Hepatocyte (in vitro differentiated cells): ENCODE measurements around the gene POLR3GL.

Experiments used
- EZH2 ChIP-seq: fragments of 200-600 bp; sonication (generic); IDR thresholded peaks from 2 replicates; pipeline ENCODE4 v1.6.1; 2016; ENCODE audit warnings: antibody characterized with exemption, mild to moderate bottlenecking, borderline replicate concordance
- EZH2phosphoT487 ChIP-seq: fragments of 200-600 bp; sonication (generic); IDR thresholded peaks from one replicate; pipeline ENCODE4 v1.6.1; 2018; ENCODE audit warnings: antibody characterized with exemption, mild to moderate bottlenecking, low read depth, moderate library complexity; ENCODE audit not compliant: unreplicated experiment, severe bottlenecking
- TF ChIP-seq, protein P1 (sequence below): fragments of 200-600 bp; sonication (generic); IDR thresholded peaks from 2 replicates; pipeline ENCODE4 v1.5.1; 2016; ENCODE audit warnings: antibody characterized with exemption, mild to moderate bottlenecking; ENCODE audit not compliant: poor library complexity

DNA sequence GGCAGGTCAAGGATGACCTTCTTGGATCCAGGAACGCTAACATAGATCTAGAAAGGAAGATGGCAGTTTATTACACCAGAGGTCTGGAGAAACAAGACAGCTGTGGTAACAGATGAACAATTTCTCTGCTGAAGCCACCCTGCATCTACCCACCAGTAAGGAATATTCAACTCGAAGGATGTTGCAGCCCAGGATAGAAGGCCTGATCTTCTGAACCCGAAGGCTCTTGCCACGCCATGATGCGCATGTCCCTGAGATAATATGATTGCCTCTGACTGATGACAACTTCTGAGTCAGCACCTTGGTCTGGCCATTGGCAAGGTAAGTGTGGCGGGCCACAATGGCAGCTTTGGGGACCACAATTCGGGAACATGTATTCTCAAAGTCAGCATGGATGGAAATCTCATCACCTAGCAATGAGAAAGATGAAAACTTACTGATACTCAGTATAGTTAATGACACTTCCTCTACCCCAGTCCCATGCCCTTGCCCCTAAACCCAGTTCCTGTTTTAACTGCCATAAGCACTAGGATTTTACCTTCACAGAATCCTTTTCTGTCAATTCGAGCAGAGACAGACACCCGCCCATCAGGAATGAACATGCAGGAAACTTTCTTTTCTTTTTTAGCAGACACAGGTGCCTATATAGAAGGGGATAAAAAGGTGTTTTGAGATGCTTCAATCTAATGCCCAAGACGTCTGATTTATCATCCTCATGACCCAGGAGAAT lies 30.1 kb downstream of the POLR3GL start:
- TF ChIP-seq, protein P1, sequence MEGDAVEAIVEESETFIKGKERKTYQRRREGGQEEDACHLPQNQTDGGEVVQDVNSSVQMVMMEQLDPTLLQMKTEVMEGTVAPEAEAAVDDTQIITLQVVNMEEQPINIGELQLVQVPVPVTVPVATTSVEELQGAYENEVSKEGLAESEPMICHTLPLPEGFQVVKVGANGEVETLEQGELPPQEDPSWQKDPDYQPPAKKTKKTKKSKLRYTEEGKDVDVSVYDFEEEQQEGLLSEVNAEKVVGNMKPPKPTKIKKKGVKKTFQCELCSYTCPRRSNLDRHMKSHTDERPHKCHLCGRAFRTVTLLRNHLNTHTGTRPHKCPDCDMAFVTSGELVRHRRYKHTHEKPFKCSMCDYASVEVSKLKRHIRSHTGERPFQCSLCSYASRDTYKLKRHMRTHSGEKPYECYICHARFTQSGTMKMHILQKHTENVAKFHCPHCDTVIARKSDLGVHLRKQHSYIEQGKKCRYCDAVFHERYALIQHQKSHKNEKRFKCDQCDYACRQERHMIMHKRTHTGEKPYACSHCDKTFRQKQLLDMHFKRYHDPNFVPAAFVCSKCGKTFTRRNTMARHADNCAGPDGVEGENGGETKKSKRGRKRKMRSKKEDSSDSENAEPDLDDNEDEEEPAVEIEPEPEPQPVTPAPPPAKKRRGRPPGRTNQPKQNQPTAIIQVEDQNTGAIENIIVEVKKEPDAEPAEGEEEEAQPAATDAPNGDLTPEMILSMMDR: no peak
- no peak for TF ChIP-seq EZH2
- no peak for TF ChIP-seq EZH2phosphoT487
